SK-MEL-5 (cell line): ENCODE results near the gene PHF12. TPM values are rescaled to one million over a fixed set of nuclear protein-coding genes. Genes with fewer than 3 reads are reported as not detected.
A peak's percentile ranks its signal among the peaks of the same experiment; 100 is the strongest.
"Not testable (repeated sequence)": the region's sequence is repeated elsewhere in the genome, so short reads cannot be mapped to it uniquely, and the experiment has no call there.

ENCODE experiments used
- DNase-seq: peaks from one replicate; pipeline ENCODE4 v3.0.0-alpha.2; 2016; ENCODE audit warnings: low read depth, low spot score
- in situ Hi-C: cut with HindIII; loops from 2 replicates; pipeline ENCODE4 v1.10.0; 2016; ENCODE audit warnings: low sequenced_read_pairs, high pct_unique_total_duplicates, low pct_unique_long_range_greater_than_20kb
- total RNA-seq: library from RNA; depleted of rRNA; stranded (reverse); fragments of >200 nt; shearing (Covaris generic); gene quantifications from 2 replicates; pipeline ENCODE4 v1.2.3, GENCODE V29; 2014

The PHF12 gene
- total RNA-seq, 1 experiment from 2014 or later, result 9.5 TPM

DNA sequence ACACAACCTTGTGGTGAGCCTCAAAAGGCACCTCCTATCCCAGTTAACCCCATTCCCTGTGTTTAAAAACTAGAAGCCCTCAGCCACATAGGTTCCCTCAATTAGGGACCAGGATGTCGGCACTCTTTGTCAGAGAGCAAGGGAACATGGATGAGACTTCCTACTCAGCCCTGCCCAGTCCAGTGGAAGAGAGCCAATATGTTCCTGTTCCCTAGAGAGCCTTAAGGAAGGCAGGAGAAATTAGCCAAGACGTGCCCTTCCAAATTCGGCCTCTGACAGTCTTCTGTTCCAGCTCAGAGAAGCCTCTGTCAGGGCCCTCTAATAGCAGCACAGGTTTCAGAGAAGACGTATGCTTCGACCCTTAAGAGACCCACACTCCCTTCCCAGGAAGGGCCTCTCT lies 33.9 kb downstream of the PHF12 start:
- no peak for DNase-seq
- in situ Hi-C loops, result no loop called here

DNA sequence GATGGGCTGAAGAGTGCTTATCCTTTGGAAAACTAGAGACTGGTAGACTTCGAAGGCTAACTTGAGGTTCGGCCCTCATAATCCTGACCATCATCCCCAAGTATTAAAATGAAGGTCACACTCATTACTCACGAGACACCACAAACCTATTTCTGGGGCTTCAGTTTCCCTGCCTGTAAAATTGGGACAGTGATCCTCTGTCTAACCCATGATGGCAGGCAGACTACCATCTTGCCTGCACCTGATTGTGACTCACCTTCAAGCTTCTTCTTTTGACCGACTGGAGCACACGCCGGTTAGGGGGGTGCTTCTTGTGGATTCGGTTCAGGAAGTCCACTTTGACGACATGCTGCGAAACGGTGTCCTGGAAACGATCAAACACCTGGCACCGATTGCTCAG lies 34.3 kb downstream of the PHF12 start:
- no peak for DNase-seq
- in situ Hi-C loops, result no loop called here

DNA sequence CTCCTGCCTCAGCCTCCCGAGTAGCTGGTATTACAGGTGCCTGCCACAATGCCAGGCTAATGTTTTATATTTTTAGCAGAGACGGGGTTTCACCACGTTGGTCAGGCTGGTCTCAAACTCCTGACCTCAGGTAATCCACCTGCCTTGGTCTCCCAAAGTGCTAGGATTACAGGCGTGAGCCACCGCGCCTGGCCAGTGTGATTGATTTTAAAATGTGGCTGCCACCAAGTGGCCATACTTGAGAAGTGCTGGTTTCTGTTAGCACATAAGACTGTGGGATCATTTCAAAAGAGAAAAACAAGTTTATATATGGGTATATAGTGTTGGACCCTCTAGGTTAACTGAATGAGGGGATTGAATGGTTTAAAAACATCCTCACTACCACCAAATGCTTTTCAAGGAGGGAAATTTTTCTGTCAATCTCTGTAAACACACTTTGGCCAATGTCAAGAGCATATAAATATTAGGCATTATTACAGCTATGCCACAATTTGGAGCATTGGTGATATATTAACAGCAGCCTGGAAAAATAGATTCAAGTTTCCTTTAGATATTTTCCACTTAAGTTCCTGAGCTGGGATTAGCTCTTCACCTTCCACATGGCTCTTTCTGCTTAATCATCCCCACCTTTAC lies 34.9 kb downstream of the PHF12 start:
- in situ Hi-C loops, result no loop called here
- peak; percentile 40 for DNase-seq

DNA sequence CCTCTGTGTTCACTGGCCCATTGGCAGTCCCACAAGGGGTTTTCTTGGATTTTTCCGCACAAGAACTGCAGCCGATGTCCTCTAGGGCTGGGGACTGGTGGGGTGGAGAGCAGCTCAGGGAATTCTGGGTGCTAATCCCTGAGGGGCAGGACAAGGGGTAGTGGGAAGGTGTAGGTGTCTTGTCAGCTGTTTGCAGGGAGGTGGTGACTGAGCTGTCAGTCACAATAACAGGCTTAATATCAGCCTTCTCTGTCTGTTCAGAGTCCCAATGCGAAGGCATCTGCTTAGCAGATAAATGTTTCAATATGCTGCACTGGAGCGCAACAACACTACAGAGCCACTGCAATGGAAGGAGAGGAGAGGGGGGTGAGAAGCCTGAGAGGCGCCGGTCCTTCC lies 38.4 kb downstream of the PHF12 start:
- in situ Hi-C loops, result no loop called here
- DNase-seq, result no peak

DNA sequence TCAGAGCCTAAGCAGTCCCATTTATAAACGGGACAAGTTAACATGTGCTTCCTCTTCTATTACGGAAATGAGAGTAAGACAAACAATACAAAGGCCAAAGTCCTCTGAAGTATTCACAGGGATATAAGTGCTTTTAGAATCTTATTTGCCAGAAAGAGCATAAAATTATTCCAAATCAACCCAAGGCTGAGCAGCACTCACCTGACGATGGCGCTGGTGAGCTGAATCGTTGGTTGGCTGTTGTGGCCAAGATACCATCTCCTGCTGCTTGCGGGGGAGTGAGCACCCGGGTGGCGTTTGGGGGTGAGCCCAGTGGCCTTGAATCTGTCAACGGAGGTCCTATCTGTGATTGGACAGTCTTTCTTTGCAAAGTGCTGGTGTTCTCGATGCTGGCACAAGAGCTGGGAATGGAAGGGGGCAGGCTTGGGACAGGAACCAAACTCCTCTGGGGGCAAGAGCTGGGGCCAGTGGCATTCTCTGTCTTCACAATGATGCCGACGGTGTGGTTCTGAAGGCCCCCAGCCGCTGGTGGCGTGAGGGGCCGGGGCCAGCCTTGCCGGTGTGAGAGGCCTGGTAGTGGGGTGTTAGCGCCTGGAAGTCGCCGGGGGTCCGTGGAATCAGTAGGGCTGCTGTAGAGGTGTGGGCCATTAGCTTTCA lies 38.9 kb downstream of the PHF12 start:
- DNase-seq, result peak; percentile 64
- in situ Hi-C loops, result no loop called here

DNA sequence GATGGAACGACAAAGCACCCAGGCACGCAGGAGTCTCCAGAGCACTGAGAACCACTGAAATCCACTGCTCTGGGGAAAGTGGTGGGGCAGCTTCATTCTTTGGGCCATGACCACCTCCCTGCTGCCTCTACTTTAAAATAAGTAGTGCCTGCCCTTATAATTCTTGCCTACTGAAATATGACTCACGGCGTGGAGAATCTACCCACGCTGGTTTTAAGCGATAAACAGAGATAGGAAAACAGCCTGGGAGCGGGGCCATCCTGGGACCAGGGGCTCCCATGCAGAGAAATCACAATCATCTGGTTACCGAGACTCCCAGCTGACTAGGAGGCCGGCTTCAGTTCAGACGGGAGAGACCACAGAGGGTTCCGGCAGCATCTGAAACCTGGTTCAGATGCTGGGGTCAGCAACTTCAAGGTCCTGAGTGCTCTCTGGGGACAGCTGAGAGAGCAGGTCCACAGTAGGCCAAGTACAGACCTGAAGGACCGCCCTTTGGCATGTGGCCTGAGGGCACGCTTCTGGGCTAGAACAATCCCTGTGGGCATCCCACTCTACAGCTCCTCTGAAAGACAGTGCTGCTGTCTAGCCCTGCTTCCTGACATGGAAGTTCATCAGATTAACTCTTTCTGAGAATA lies 39.8 kb downstream of the PHF12 start:
- in situ Hi-C loops, result no loop called here
- no peak for DNase-seq

DNA sequence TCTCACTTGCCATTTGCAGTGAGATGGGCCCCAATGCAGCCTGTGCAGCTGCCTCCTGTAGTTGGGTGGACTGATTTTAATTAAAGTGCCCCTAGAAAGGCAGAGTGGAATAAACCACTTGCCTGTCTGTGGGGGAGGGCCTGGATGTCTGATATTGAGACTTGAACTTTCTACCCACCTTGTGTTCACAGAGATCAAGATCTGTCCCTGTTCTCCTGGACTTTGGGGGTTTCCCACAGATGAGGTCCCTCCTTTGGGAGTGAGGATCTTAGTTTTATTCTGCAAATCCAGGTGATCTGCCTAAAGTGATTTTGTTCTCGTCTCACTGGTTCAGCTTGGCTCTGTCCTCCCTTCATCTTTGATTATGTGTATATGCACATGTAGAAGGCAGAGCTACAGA lies 40.8 kb downstream of the PHF12 start:
- in situ Hi-C loops, result no loop called here
- no peak for DNase-seq

DNA sequence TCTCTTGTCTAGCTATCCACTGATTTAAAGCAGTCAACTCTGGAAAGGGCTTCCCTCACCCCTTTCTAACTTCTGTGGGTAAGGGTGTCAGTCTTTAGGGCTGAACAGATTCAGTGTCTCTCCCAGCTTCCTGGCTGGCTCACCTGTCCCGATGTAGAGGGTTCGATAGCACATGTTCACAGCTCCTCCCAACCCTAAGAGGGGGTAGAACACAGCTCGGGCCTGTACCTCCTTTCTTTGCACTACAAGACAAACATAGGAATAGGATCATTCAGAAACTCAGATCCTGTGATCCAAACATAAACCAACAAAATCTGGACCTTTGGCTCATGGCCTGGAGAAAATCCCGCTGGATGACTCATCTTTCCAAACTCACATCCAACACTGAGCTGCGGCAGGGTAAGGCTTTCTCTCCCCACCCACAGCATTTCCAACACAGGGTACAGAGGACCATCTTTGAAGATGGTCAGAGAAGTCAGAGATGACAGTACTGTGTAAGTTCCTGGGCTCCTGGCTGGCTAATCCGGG lies 42.6 kb downstream of the PHF12 start:
- DNase-seq, result no peak
- in situ Hi-C loops, result no loop called here

DNA sequence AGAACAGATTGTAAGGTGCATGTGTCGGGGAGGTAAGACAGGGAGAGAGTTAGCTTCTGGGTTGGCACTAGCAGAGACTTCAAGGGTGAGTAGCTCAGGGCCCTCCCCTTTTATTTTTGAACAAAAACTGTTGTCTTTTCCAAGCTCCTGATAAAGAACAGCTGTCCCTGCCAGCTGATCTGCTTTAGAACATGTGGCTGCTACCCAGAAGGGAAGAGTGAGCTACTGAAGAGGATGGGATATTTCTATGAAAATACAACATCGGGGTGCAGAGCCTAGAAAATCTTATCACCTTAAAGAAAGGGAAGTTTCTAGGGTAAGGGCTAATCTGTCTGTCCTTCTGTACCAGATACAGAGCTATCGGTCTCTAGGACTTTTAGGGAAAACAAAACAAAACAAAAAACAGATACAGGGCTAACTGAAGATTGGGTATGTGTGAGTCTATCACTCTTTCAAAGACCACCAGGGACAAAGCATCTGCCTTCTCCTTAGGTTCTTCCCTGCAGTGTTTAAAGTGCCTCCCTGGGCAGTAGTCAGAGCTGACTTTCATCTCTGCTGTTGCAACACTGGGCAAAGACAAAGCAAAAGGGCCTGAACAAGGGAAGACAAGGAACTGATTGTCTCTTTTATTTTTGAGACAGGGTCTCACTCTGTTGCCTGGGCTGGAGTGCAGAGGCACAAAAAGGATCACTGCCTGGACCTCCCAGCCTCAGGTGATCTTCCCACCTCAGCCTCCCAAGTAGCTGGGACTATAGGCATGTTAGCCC lies 43.4 kb downstream of the PHF12 start:
- in situ Hi-C loops, result no loop called here
- DNase-seq, result peak; percentile 27

DNA sequence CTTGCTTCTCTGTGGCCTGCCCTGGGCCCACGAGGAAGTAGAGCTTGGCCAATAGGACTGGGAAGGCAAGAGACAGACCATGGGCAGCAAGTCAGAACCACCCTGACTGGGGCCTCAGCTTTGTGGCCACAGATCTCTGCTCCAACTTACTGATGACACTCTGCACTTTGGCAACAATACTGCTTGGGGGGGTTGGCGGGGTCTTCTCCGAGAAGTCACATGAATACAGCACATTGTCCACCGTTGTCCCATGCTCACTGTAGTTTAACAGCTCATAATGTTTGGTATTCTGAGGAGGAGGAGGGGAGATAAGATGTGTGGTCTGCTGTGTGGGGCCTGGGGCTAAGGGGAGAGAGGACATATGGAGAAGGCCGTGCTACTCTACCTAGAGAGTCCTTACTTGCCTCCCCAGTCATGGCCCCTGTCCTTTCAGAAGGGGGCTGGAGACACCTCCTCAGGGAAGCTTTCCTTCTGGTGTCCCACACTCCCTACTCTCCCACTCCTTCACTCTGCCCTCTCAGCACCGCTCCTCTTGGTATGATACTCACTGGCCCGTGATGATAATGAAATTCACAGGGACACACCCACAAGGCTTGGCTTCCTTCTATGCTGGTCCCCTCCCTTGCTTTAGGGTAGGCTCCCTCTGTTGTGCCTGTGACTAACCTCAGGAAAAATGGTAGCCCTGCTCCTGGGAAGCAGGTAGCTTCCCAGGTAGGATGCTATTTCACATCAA lies 44.4 kb downstream of the PHF12 start:
- in situ Hi-C loops, result no loop called here

DNA sequence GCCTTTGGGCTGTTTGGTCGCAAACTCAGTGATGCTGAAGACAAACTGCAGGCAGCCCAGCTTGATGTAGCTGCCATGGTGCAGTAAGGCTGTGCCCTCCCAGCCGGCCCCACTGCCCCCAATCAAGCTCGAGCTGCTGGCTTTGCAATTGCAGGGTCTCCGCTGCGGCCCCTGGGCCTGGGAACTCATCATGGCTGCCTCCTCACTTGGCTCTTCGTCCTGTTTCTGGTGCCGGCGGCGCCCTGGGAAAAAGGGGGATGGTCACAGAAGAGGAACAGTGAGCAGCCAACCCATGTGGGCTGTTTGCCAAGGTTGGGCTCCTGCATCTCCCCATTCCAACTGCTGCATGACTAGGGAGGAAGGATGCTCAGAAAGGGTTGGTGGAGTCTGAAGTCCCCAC lies 45.0 kb downstream of the PHF12 start:
- in situ Hi-C loops, result no loop called here
- no peak for DNase-seq

More for the DNA sequence above, 44.4 kb downstream of the PHF12 start:
- no peak for DNase-seq

DNA sequence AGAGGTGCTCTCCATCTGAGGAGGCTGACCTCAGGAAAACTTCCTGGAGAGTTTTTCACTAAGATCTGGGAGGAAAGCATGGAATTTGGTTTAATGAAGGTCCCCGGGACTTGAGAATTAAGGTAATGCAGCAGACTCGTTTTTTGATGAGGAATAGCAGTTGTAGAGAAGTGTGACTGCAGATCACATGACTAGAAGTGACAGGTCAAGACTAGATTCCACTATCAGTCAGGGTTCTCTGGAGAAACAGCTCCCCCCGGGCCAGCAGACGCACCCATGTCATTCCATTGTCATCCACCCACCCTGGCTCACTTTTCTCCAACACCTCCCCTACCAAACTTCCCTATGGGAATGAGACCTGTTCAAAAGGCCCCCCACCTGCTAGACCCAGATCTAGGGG lies 46.5 kb downstream of the PHF12 start:
- DNase-seq, result no peak
- in situ Hi-C loops, result no loop called here

DNA sequence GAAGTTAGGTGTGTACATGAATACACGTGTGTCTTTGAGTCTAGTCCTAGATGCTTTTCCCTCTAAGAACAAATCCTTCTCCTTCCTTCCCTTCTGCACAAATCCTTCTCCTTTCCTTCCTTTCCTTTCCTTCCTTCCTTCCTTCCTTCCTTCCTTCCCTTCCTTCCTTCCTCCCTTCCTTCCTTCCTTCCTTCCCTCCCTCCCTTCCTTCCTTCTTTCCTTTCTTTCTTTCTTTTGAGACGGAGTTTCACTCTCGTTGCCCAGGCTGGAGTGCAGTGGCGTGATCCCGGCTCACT lies 47.8 kb downstream of the PHF12 start:
- DNase-seq, in situ Hi-C loops: not testable (repeated sequence)

DNA sequence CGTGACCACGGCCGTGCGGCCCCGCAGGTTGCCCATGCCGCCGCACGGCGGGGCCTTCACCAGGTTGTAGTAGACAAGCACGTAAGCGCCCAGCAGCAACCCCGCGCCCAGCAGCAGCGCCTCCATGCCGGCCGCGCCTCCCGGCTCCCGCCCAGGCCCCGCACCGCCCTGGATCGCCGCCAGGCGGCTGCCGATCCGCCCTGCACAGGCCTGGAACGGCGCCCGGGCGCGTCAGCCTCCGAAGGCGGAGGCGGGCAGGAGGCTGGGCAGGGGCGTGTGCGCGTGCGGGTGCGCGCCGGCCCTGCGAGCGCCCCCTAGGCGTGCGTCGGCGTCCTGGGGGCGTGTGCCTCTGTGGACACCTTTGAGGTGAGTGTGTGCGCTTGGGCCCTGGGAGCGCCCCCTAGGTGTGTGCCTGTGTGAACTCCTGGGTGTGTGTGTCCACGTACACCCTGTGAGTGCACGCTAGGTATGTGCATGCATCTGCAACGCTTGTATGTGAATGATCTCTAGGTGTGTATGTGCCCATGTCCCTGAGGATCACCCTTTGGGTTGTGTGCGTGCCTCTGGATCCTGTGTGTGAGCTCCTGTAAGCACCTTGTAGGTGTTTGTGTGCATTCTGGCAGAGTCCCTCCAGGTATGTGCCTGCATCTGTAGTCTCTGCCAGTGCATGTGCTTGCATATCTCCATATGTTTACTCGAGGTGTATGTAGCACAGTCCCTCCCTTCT lies 48.3 kb downstream of the PHF12 start, which contains the start of gene DHRS13:
DHRS13 (minus strand) TSS at position 261 of the 727 bp plus-strand sequence; CDS start at position 126, 135 bp downstream.
- DNase-seq, result peak; percentile 90
- in situ Hi-C loops, result no loop called here

DNA sequence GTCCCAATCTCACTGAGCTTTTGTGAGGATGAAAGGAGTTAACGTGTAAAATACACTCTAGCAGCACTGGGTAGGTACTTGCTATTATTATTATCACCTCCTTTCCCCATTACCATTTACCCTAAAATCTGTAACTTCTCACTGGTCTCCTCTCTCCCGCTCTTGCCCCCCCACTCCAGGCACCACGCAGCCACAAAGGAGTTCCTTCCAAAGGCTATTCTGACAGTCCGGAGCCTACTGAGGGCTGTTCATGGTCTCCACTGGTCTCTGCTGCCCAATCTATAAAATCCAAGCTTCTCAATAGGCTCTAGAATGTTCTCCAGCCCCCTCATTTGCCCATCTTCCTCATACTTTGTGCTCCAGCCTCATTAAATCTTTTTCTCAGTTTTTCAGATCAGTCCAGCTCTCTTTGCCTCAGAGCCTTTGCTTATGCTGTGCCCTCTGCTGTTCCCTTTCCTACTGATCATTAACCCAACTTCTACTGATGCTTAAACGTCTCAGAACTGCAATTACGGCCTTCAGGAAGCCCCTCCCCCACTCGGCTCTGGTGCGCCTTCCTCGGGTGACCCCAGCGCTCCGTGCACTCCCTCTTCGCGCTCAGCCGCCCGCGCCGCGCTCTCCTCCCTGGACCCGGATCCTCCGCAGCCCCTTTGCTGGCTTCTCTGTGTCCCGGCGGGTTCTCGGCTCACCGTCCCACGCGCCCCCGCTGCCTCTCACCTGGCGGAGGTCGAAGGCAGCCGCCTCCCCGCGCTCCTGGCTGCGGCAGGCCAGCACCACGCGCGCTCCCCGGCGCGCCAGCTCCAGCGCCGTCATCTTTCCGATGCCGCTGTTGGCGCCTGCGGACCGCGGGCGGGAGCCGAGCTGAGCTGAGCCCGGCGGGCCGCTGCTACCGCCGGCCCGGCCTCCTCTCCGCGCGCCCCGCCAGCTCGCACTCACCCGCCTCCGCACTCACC lies 49.2 kb downstream of the PHF12 start:
- in situ Hi-C loops, result no loop called here
- no peak for DNase-seq
